ENCODE data around the gene RFX8.

Gene RFX8

GRCh38 chr2:101486994-101487393 lies 12.1 kb upstream of the RFX8 start:
- Histone ChIP-seq H3K9me2 (replicated peaks; ENCODE audit: low read depth, low read length) (no peaks in the 10 kb centered on the region), H3K4me1 (ENCODE audit: insufficient read depth, low read length, poor library complexity, severe bottlenecking) (peaks cover 9% of the 10 kb centered on the region), H3F3A (ENCODE audit: low read depth) (no peaks in the 10 kb centered on the region), H3K36me3 (ENCODE audit: insufficient read depth, low read length) (no peaks in the 10 kb centered on the region), H3K79me2 (ENCODE audit: insufficient read depth, low read length) (no peaks in the 10 kb centered on the region), H3K9me3 (ENCODE audit: insufficient read depth, low read depth, low read length) (no peaks in the 10 kb centered on the region), H3K4me2 (ENCODE audit: low read depth, low read length, poor library complexity, severe bottlenecking) (no peak overlapping the region), H3K9ac (ENCODE audit: low read depth, low read length, poor library complexity, severe bottlenecking) (no peak overlapping the region), H3K27me3 (ENCODE audit: insufficient read depth, low read length, poor library complexity, severe bottlenecking) (no peaks in the 10 kb centered on the region), H3K4me3 (ENCODE audit: low read length, poor library complexity, severe bottlenecking) (no peak overlapping the region), H2AFZ (ENCODE audit: low read length) (peak overlapping the region; percentile 53; the same call in 1 of the 2 replicates), H4K20me1 (ENCODE audit: insufficient read depth, low read length, poor library complexity, severe bottlenecking) (no peaks in the 10 kb centered on the region)
- TF ChIP-seq EZH2phosphoT487 (IDR thresholded peaks at IDR 0.05; ENCODE audit: borderline replicate concordance) = no peak
- TF ChIP-seq CTCF (conservative IDR thresholded peaks at IDR 0.05; ENCODE audit: low read length) = no peak

GRCh38 chr2:101486258-101486701 lies 11.4 kb upstream of the RFX8 start:
- Histone ChIP-seq H3K4me3 (ENCODE audit: low read length, poor library complexity, severe bottlenecking) (no peak overlapping the region), H3K9me3 (ENCODE audit: insufficient read depth, low read depth, low read length) (no peaks in the 10 kb centered on the region), H3F3A (ENCODE audit: low read depth) (no peaks in the 10 kb centered on the region), H3K4me2 (ENCODE audit: low read depth, low read length, poor library complexity, severe bottlenecking) (no peak overlapping the region), H3K9ac (ENCODE audit: low read depth, low read length, poor library complexity, severe bottlenecking) (no peak overlapping the region), H4K20me1 (ENCODE audit: insufficient read depth, low read length, poor library complexity, severe bottlenecking) (no peaks in the 10 kb centered on the region), H3K27me3 (ENCODE audit: insufficient read depth, low read length, poor library complexity, severe bottlenecking) (no peaks in the 10 kb centered on the region), H3K36me3 (ENCODE audit: insufficient read depth, low read length) (no peaks in the 10 kb centered on the region), H3K79me2 (ENCODE audit: insufficient read depth, low read length) (no peaks in the 10 kb centered on the region), H3K9me2 (replicated peaks; ENCODE audit: low read depth, low read length) (no peaks in the 10 kb centered on the region), H3K4me1 (ENCODE audit: insufficient read depth, low read length, poor library complexity, severe bottlenecking) (peaks cover 9% of the 10 kb centered on the region), H2AFZ (ENCODE audit: low read length) (peak overlapping the region; percentile 53)
- no peak for TF ChIP-seq CTCF (conservative IDR thresholded peaks at IDR 0.05; ENCODE audit: low read length)
- no peak for TF ChIP-seq EZH2phosphoT487 (IDR thresholded peaks at IDR 0.05; ENCODE audit: borderline replicate concordance)

GRCh38 chr2:101485856-101486255 lies 10.9 kb upstream of the RFX8 start:
- H3K4me3 ChIP-seq (ENCODE audit: low read length, poor library complexity, severe bottlenecking) = no peak overlapping the region
- peaks cover 12% of the 10 kb centered on the region for H3K4me1 ChIP-seq (ENCODE audit: insufficient read depth, low read length, poor library complexity, severe bottlenecking)
- TF ChIP-seq CTCF (conservative IDR thresholded peaks at IDR 0.05; ENCODE audit: low read length) = no peak
- TF ChIP-seq EZH2phosphoT487 (IDR thresholded peaks at IDR 0.05; ENCODE audit: borderline replicate concordance) = no peak
- no peaks in the 10 kb centered on the region for H3K79me2 ChIP-seq (ENCODE audit: insufficient read depth, low read length)
- H2AFZ ChIP-seq (ENCODE audit: low read length) = peak overlapping the region; percentile 53
- H3K36me3 ChIP-seq (ENCODE audit: insufficient read depth, low read length) = no peaks in the 10 kb centered on the region
- no peaks in the 10 kb centered on the region for H4K20me1 ChIP-seq (ENCODE audit: insufficient read depth, low read length, poor library complexity, severe bottlenecking)
- no peak overlapping the region for H3K4me2 ChIP-seq (ENCODE audit: low read depth, low read length, poor library complexity, severe bottlenecking)
- H3K27me3 ChIP-seq (ENCODE audit: insufficient read depth, low read length, poor library complexity, severe bottlenecking) = no peaks in the 10 kb centered on the region
- no peaks in the 10 kb centered on the region for H3F3A ChIP-seq (ENCODE audit: low read depth)
- no peaks in the 10 kb centered on the region for H3K9me2 ChIP-seq (replicated peaks; ENCODE audit: low read depth, low read length)
- no peak overlapping the region for H3K9ac ChIP-seq (ENCODE audit: low read depth, low read length, poor library complexity, severe bottlenecking)
- no peaks in the 10 kb centered on the region for H3K9me3 ChIP-seq (ENCODE audit: insufficient read depth, low read depth, low read length)
